GM12892 (cell line): Measurements from ENCODE around the gene GAL3ST3.

Experiments
- POLR2A ChIP-seq: IDR thresholded peaks from 2 replicates; pipeline ENCODE4 v1.6.1; 2011; ENCODE audit warnings: low read depth, low read length, control low read depth
- TAF1 ChIP-seq: IDR thresholded peaks from 2 replicates; pipeline ENCODE4 v1.6.1; 2011; ENCODE audit warnings: low read depth, mild to moderate bottlenecking, control low read depth, low read length, borderline replicate concordance

- TF ChIP-seq POLR2A (no peak), TAF1 (no peak)
Measured at GRCh38 chr11:66046901-66047300, 2.1 kb downstream of the GAL3ST3 start.
